ENCODE data around the gene GOSR2. TPM values are rescaled to one million over a fixed set of nuclear protein-coding genes. Genes with fewer than 3 reads are reported as not detected.

The GOSR2 gene
- total and polyA plus RNA-seq, 2 of the 4 experiments (the other 2 are of a cell fraction): 63.4 to 75.6 TPM

- TF ChIP-seq MAZ (IDR thresholded peaks at IDR 0.05; ENCODE audit: borderline replicate concordance, low read depth, low read length) (no peak), NFE2L2 (IDR thresholded peaks at IDR 0.05; ENCODE audit: low read depth, low read length) (no peak), BHLHE40 (IDR thresholded peaks at IDR 0.05; ENCODE audit: low read depth, low read length) (no peak), USF2 (IDR thresholded peaks at IDR 0.05; ENCODE audit: low read depth, low read length) (no peak), ELK1 (IDR thresholded peaks at IDR 0.05; ENCODE audit: borderline replicate concordance, low read depth, low read length) (no peak), MXI1 (IDR thresholded peaks at IDR 0.05; ENCODE audit: borderline replicate concordance, low read depth, low read length) (no peak), FOS (IDR thresholded peaks at IDR 0.05; ENCODE audit: low read depth, low read length) (no peak), CTCF (conservative IDR thresholded peaks at IDR 0.05; ENCODE audit: low read depth, low read length) (no peak), RCOR1 (IDR thresholded peaks at IDR 0.05; ENCODE audit: insufficient replicate concordance, low read length) (no peak), RFX5 (IDR thresholded peaks at IDR 0.05; ENCODE audit: low read depth, low read length) (no peak)
- H2AK9ac ChIP-seq (replicated peaks; ENCODE audit: low read depth, low read length, poor library complexity): no peak overlapping the region
- no peak overlapping the region for H3K27ac ChIP-seq (ENCODE audit: insufficient read depth, low read length)
- in situ Hi-C loops (cut with MboI; ENCODE audit: low sequenced_read_pairs) (no loop called here), intact Hi-C loops (cut with micrococcal nuclease) (no loop called here), dilution Hi-C loops (cut with HindIII; ENCODE audit: low sequenced_read_pairs, unreplicated experiment) (no loop called here)
- no peak overlapping the region for H2BK5ac ChIP-seq (ENCODE audit: low read depth, low read length, poor library complexity, severe bottlenecking)
- no peak overlapping the region for H3K4me2 ChIP-seq (ENCODE audit: low read depth, low read length)
- no peak overlapping the region for H3K4ac ChIP-seq (ENCODE audit: low read depth, low read length)
- H3K56ac ChIP-seq (ENCODE audit: extremely low read depth, insufficient read depth, low read length): no peak overlapping the region
- ATAC-seq (ENCODE audit: low read depth): no peak
- no peak for DNase-seq
- H4K91ac ChIP-seq (ENCODE audit: insufficient read depth, low read depth, low read length): no peak overlapping the region
- H4K5ac ChIP-seq (ENCODE audit: low read depth, low read length): no peak overlapping the region
- H3K27me3 ChIP-seq (ENCODE audit: control insufficient read depth, insufficient read depth, low read length): peaks cover 36% of the 10 kb centered on the region
- no peak overlapping the region for H3K9ac ChIP-seq (ENCODE audit: low read depth, low read length)
- no peak overlapping the region for H2AK5ac ChIP-seq (ENCODE audit: low read depth, low read length)
- no peak overlapping the region for H3K18ac ChIP-seq (ENCODE audit: low read depth, low read length)
- H2BK20ac ChIP-seq (ENCODE audit: low read depth, low read length): no peak overlapping the region
- BruUV-seq (replicated peaks): no TSS peak
- no peaks in the 10 kb centered on the region for H3K79me1 ChIP-seq (ENCODE audit: low read depth in 1 of 2, low read length in 2 of 2)
- no peak overlapping the region for H2AFZ ChIP-seq (replicated peaks; ENCODE audit: low read length, poor library complexity)
- no peaks in the 10 kb centered on the region for H3K36me3 ChIP-seq (ENCODE audit: control insufficient read depth, insufficient read depth, low read length)
- no peak overlapping the region for H3K4me3 ChIP-seq (ENCODE audit: insufficient read depth, low read depth, low read length)
- no peaks in the 10 kb centered on the region for H3K9me3 ChIP-seq (ENCODE audit: control insufficient read depth, insufficient read depth, low read length)
- no peak overlapping the region for H4K8ac ChIP-seq (ENCODE audit: low read depth in 2 of 2, low read length in 2 of 2)
- no peaks in the 10 kb centered on the region for H3K9me1 ChIP-seq (ENCODE audit: insufficient read depth, low read length)
- WGBS, 2 experiments (ENCODE audit: extremely low coverage in 2 of 2, insufficient read length in 1 of 2): 10% methylated on average over 2 of the region's 4 CpGs; no CpG with 5 or more reads in 1 of the 2 experiments
- no peaks in the 10 kb centered on the region for H4K20me1 ChIP-seq (ENCODE audit: insufficient read depth, low read length)
- no peak overlapping the region for H2BK120ac ChIP-seq (ENCODE audit: low read depth, low read length)
- H3K23ac ChIP-seq (ENCODE audit: low read depth, low read length): no peak overlapping the region
- H3K14ac ChIP-seq (replicated peaks; ENCODE audit: low read depth, low read length): no peak overlapping the region
- H3K4me1 ChIP-seq (ENCODE audit: control insufficient read depth, insufficient read depth, low read length): no peaks in the 10 kb centered on the region
- no peak overlapping the region for H2BK15ac ChIP-seq (ENCODE audit: low read depth, low read length)
- CTCF ChIA-PET: no interaction called here
- POLR2A ChIA-PET (ENCODE audit: unreplicated experiment): no interaction called here
These were observed 46.0 kb upstream of the GOSR2 start for GRCh38 chr17:46876926-46877325.
